Kasumi-1 (cell line): Measurements from ENCODE around the gene PCSK6.

Experiments
- DNase-seq, 2 experiments: peaks; one replicate each; lab custom pipeline; 2025; lab: John Stamatoyannopoulos, UW

PCSK6 gene

GRCh38 chr15:101522621-101523559 lies 33.4 kb upstream of the PCSK6 start:
- no peak for DNase-seq

- DNase-seq: no peak
Measured at GRCh38 chr15:101522091-101522490, 32.6 kb upstream of the PCSK6 start.

GRCh38 chr15:101521591-101521990 lies 32.1 kb upstream of the PCSK6 start:
- DNase-seq: peak; percentile 74 to 81

- no peak for DNase-seq
Measured at GRCh38 chr15:101521069-101521468, 31.6 kb upstream of the PCSK6 start.

- no peak for DNase-seq
Measured at GRCh38 chr15:101520395-101520794, 30.9 kb upstream of the PCSK6 start.

- DNase-seq: no peak
Measured at GRCh38 chr15:101517504-101517903, 28.0 kb upstream of the PCSK6 start.

GRCh38 chr15:101514318-101514717 lies 24.8 kb upstream of the PCSK6 start:
- no peak for DNase-seq

GRCh38 chr15:101511717-101512116 lies 22.2 kb upstream of the PCSK6 start:
- DNase-seq: no peak

GRCh38 chr15:101510212-101511197 lies 21.0 kb upstream of the PCSK6 start:
- no peak for DNase-seq

- DNase-seq: no peak
Measured at GRCh38 chr15:101509279-101509678, 19.8 kb upstream of the PCSK6 start.

GRCh38 chr15:101506491-101506890 lies 17.0 kb upstream of the PCSK6 start:
- no peak for DNase-seq

GRCh38 chr15:101505610-101506337 lies 16.3 kb upstream of the PCSK6 start:
- no peak for DNase-seq

- DNase-seq: no peak
Measured at GRCh38 chr15:101504866-101505609, 15.5 kb upstream of the PCSK6 start.

GRCh38 chr15:101504373-101504772 lies 14.9 kb upstream of the PCSK6 start:
- DNase-seq: no peak

- no peak for DNase-seq
Measured at GRCh38 chr15:101503296-101503599, 13.7 kb upstream of the PCSK6 start.

- DNase-seq: no peak
Measured at GRCh38 chr15:101502572-101503295, 13.2 kb upstream of the PCSK6 start.

- DNase-seq: peak; percentile 65 to 81
Measured at GRCh38 chr15:101501703-101502373, 12.3 kb upstream of the PCSK6 start.

- no peak for DNase-seq
Measured at GRCh38 chr15:101500865-101501551, 11.5 kb upstream of the PCSK6 start.
